ENCODE results near the gene IQSEC2.

- TF ChIP-seq POLR2AphosphoS5 (IDR thresholded peaks at IDR 0.05) (no peak), POLR2A (IDR thresholded peaks at IDR 0.05) (no peak), CTCF (IDR thresholded peaks at IDR 0.05) (no peak)
These were observed 45.8 kb downstream of the IQSEC2 start for GRCh38 chrX:53235566-53235965.
